IMR-90 (cell line): Measurements from ENCODE around the gene MAPK10.

Experiments used
- CEBPB ChIP-seq: IDR thresholded peaks from 2 replicates; pipeline ENCODE4 v1.6.1; 2012; ENCODE audit warnings: low read depth, low read length, improper control_type of control experiment
- POLR2A ChIP-seq: IDR thresholded peaks from 2 replicates; pipeline ENCODE4 v1.6.1; 2012; ENCODE audit warnings: mild to moderate bottlenecking, low read depth, low read length
- TF ChIP-seq, protein P1 (sequence below): conservative IDR thresholded peaks from 2 replicates; pipeline ENCODE4 v1.5.1; 2012; ENCODE audit warnings: mild to moderate bottlenecking, low read depth, low read length, improper control_type of control experiment
- TF ChIP-seq, protein P2 (sequence below): fragments of 150-350 bp; IDR thresholded peaks from 2 replicates; pipeline ENCODE4 v1.6.1; 2016; ENCODE audit warnings: low read depth, mild to moderate bottlenecking, low read length, moderate library complexity, borderline replicate concordance

- TF ChIP-seq, protein P1, sequence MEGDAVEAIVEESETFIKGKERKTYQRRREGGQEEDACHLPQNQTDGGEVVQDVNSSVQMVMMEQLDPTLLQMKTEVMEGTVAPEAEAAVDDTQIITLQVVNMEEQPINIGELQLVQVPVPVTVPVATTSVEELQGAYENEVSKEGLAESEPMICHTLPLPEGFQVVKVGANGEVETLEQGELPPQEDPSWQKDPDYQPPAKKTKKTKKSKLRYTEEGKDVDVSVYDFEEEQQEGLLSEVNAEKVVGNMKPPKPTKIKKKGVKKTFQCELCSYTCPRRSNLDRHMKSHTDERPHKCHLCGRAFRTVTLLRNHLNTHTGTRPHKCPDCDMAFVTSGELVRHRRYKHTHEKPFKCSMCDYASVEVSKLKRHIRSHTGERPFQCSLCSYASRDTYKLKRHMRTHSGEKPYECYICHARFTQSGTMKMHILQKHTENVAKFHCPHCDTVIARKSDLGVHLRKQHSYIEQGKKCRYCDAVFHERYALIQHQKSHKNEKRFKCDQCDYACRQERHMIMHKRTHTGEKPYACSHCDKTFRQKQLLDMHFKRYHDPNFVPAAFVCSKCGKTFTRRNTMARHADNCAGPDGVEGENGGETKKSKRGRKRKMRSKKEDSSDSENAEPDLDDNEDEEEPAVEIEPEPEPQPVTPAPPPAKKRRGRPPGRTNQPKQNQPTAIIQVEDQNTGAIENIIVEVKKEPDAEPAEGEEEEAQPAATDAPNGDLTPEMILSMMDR: no peak
- TF ChIP-seq POLR2A (no peak), CEBPB (no peak)
- TF ChIP-seq, protein P2, sequence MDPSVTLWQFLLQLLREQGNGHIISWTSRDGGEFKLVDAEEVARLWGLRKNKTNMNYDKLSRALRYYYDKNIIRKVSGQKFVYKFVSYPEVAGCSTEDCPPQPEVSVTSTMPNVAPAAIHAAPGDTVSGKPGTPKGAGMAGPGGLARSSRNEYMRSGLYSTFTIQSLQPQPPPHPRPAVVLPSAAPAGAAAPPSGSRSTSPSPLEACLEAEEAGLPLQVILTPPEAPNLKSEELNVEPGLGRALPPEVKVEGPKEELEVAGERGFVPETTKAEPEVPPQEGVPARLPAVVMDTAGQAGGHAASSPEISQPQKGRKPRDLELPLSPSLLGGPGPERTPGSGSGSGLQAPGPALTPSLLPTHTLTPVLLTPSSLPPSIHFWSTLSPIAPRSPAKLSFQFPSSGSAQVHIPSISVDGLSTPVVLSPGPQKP: no peak
These were observed 237.4 kb downstream of the MAPK10 start for GRCh38 chr4:86122404-86122803.
